Stimulated activated CD8-positive, alpha-beta memory T cell treated with anti-CD3 and anti-CD28 coated beads, Interleukin-4, amount 100 ng/mL, for 1 hour (primary cell): ENCODE results near the gene NAPSA.
A peak's percentile ranks its signal among the peaks of the same experiment; 100 is the strongest.
"Not testable (repeated sequence)": the region's sequence is repeated elsewhere in the genome, so short reads cannot be mapped to it uniquely, and the experiment has no call there.

Experiments
- DNase-seq, 2 donors: peaks; one replicate each; pipeline ENCODE4 v3.0.0-alpha.2; 2020; ENCODE audit warnings: low read depth in 2 of 2, low spot score in 1 of 2

NAPSA gene

GRCh38 chr19:50361290-50362029, 4.0 kb downstream of the NAPSA start:
- no peak for DNase-seq

GRCh38 chr19:50359328-50359818, 6.1 kb downstream of the NAPSA start:
- DNase-seq, result no peak

GRCh38 chr19:50358483-50359327, 6.7 kb downstream of the NAPSA start:
- DNase-seq, result peak; percentile 41 to 72

GRCh38 chr19:50357178-50358100, 8.0 kb downstream of the NAPSA start:
- peak; percentile 64 to 75 for DNase-seq

GRCh38 chr19:50356691-50357177, 8.7 kb downstream of the NAPSA start:
- no peak for DNase-seq

GRCh38 chr19:50353487-50353880, 12.0 kb downstream of the NAPSA start:
- DNase-seq, result not testable (repeated sequence)

GRCh38 chr19:50352242-50352641, 13.2 kb downstream of the NAPSA start:
- no peak for DNase-seq

- no peak for DNase-seq
Observed at GRCh38 chr19:50349277-50350057, 16.0 kb downstream of the NAPSA start.

- DNase-seq, result not testable (repeated sequence)
Observed at GRCh38 chr19:50347089-50347581, 18.3 kb downstream of the NAPSA start.

GRCh38 chr19:50344661-50345318, 20.6 kb downstream of the NAPSA start:
- DNase-seq, result no peak

GRCh38 chr19:50341091-50341564, 24.3 kb downstream of the NAPSA start:
- DNase-seq, result no peak

- DNase-seq, result no peak
Observed at GRCh38 chr19:50340331-50340730, 25.1 kb downstream of the NAPSA start.

- DNase-seq, result not testable (repeated sequence)
Observed at GRCh38 chr19:50337031-50337430, 28.4 kb downstream of the NAPSA start.

- DNase-seq, result no peak
Observed at GRCh38 chr19:50334741-50335421, 30.6 kb downstream of the NAPSA start.

- peak; percentile 54 to 73 for DNase-seq
Observed at GRCh38 chr19:50333737-50334617, 31.5 kb downstream of the NAPSA start.

GRCh38 chr19:50333235-50333736, 32.2 kb downstream of the NAPSA start:
- DNase-seq, result peak; percentile 47 to 84

GRCh38 chr19:50332244-50333038, 33.0 kb downstream of the NAPSA start:
- DNase-seq, result no peak
